Measurements from ENCODE around the gene UBIAD1. TPM values are rescaled to one million over a fixed set of nuclear protein-coding genes. Genes with fewer than 3 reads are reported as not detected.

The UBIAD1 gene
- total RNA-seq, 1 experiment from 2014 or later, result 9.6 TPM

GRCh38 chr1:11330411-11330810 lies 57.4 kb downstream of the UBIAD1 start:
- no peak for DNase-seq (ENCODE audit: low read depth, low spot score)
- in situ Hi-C loops (cut with HindIII; ENCODE audit: low pct_unique_long_range_greater_than_20kb, low sequenced_read_pairs), result no loop called here

GRCh38 chr1:11331036-11331944 lies 58.3 kb downstream of the UBIAD1 start:
- in situ Hi-C loops (cut with HindIII; ENCODE audit: low pct_unique_long_range_greater_than_20kb, low sequenced_read_pairs), result no loop called here
- DNase-seq (ENCODE audit: low read depth, low spot score), result no peak

- in situ Hi-C loops (cut with HindIII; ENCODE audit: low pct_unique_long_range_greater_than_20kb, low sequenced_read_pairs), result no loop called here
Measured at GRCh38 chr1:11331945-11332546, 59.0 kb downstream of the UBIAD1 start.

GRCh38 chr1:11333631-11334030 lies 60.6 kb downstream of the UBIAD1 start:
- in situ Hi-C loops (cut with HindIII; ENCODE audit: low pct_unique_long_range_greater_than_20kb, low sequenced_read_pairs), result no loop called here
- DNase-seq (ENCODE audit: low read depth, low spot score), result no peak

More at GRCh38 chr1:11331945-11332546, 59.0 kb downstream of the UBIAD1 start:
- no peak for DNase-seq (ENCODE audit: low read depth, low spot score)

- in situ Hi-C loops (cut with HindIII; ENCODE audit: low pct_unique_long_range_greater_than_20kb, low sequenced_read_pairs), result no loop called here
Measured at GRCh38 chr1:11334261-11334804, 61.3 kb downstream of the UBIAD1 start.

GRCh38 chr1:11334821-11335220 lies 61.8 kb downstream of the UBIAD1 start:
- no peak for DNase-seq (ENCODE audit: low read depth, low spot score)
- in situ Hi-C loops (cut with HindIII; ENCODE audit: low pct_unique_long_range_greater_than_20kb, low sequenced_read_pairs), result no loop called here

More at GRCh38 chr1:11334261-11334804, 61.3 kb downstream of the UBIAD1 start:
- DNase-seq (ENCODE audit: low read depth, low spot score), result no peak

GRCh38 chr1:11335417-11336056 lies 62.5 kb downstream of the UBIAD1 start:
- in situ Hi-C loops (cut with HindIII; ENCODE audit: low pct_unique_long_range_greater_than_20kb, low sequenced_read_pairs), result no loop called here
- no peak for DNase-seq (ENCODE audit: low read depth, low spot score)

GRCh38 chr1:11337580-11338073 lies 64.6 kb downstream of the UBIAD1 start:
- in situ Hi-C loops (cut with HindIII; ENCODE audit: low pct_unique_long_range_greater_than_20kb, low sequenced_read_pairs), result no loop called here
- peak; percentile 45 for DNase-seq (ENCODE audit: low read depth, low spot score)

Small RNA genes lying within 50 kb of the gene (small RNA-seq; reads per million reads assigned to genes)
- 0 reads per million in 2 experiments for gene RNU6-291P
- 0 reads per million in 2 experiments for gene RPL39P6

Other genes with a start within 250 kb of the UBIAD1 start
- not detected in 2 replicates for gene MASP2, start 226.0 kb upstream of the UBIAD1 start, total RNA-seq (2014; rRNA removed; shearing (Covaris generic))
- gene SRM, start 213.2 kb upstream of the UBIAD1 start, total RNA-seq (2014; rRNA removed; shearing (Covaris generic)), result 46.1 and 47.5 TPM in 2 replicates
- gene EXOSC10, start 173.3 kb upstream of the UBIAD1 start, total RNA-seq (2014; rRNA removed; shearing (Covaris generic)), result 82.4 and 88.8 TPM in 2 replicates
- gene ANGPTL7, start 83.8 kb upstream of the UBIAD1 start, total RNA-seq (2014; rRNA removed; shearing (Covaris generic)), result not detected in 2 replicates
- gene MTOR, start 10.6 kb upstream of the UBIAD1 start, total RNA-seq (2014; rRNA removed; shearing (Covaris generic)), result 34.5 and 36.7 TPM in 2 replicates
- gene DISP3, start 206.0 kb downstream of the UBIAD1 start, total RNA-seq (2014; rRNA removed; shearing (Covaris generic)), result 0.08 TPM in 1 of 2 replicates, not detected in the other